Trophoblast cell (in vitro differentiated cells and primary cell): ENCODE measurements around the gene MID1IP1.

Source experiments
- DNase-seq, 2 donors: peaks; one replicate each; pipeline ENCODE4 v3.0.0-alpha.2; 2016
- H2AFZ ChIP-seq: 2 replicates; pipeline ENCODE4 v1.6.1; 2013; ENCODE audit warnings: low read length, moderate library complexity, mild to moderate bottlenecking; ENCODE audit not compliant: insufficient read depth, poor library complexity
- H2AK5ac ChIP-seq: 2 replicates; pipeline ENCODE4 v1.6.1; 2013; ENCODE audit warnings: mild to moderate bottlenecking, low read length
- H2BK120ac ChIP-seq: 2 replicates; pipeline ENCODE4 v1.6.1; 2013; ENCODE audit warnings: low read length, mild to moderate bottlenecking, moderate library complexity; ENCODE audit not compliant: insufficient read depth, poor library complexity
- H2BK12ac ChIP-seq: 2 replicates; pipeline ENCODE4 v1.6.1; 2013; ENCODE audit warnings: mild to moderate bottlenecking, low read length, moderate library complexity
- H2BK5ac ChIP-seq: 2 replicates; pipeline ENCODE4 v1.6.1; 2013; ENCODE audit warnings: low read length, low read depth, moderate library complexity, mild to moderate bottlenecking; ENCODE audit not compliant: poor library complexity
- H3K14ac ChIP-seq: 2 replicates; pipeline ENCODE4 v1.6.1; 2013; ENCODE audit warnings: mild to moderate bottlenecking, low read length
- H3K18ac ChIP-seq: 2 replicates; pipeline ENCODE4 v1.6.1; 2013; ENCODE audit warnings: mild to moderate bottlenecking, low read length
- H3K23ac ChIP-seq: 2 replicates; pipeline ENCODE4 v1.6.1; 2013; ENCODE audit warnings: low read length
- H3K27ac ChIP-seq: 2 replicates; pipeline ENCODE4 v1.5.1; 2013; ENCODE audit warnings: low read depth, mild to moderate bottlenecking, inconsistent platforms, low read length, moderate library complexity
- H3K27me3 ChIP-seq: 2 replicates; pipeline ENCODE4 v1.6.1; 2013; ENCODE audit warnings: inconsistent platforms, mild to moderate bottlenecking, low read length, moderate library complexity; ENCODE audit not compliant: insufficient read depth
- H3K36me3 ChIP-seq, 2 experiments: 1 replicate in 1 of 2; 2 replicates in 1 of 2; pipeline ENCODE4 v1.6.1; 2013; ENCODE audit warnings: low read length in 2 of 2, mild to moderate bottlenecking in 2 of 2, moderate library complexity in 1 of 2; ENCODE audit not compliant: insufficient read depth in 2 of 2, control insufficient read depth in 1 of 2
- H3K4ac ChIP-seq: 2 replicates; pipeline ENCODE4 v1.6.1; 2013; ENCODE audit warnings: low read depth, mild to moderate bottlenecking, low read length, moderate library complexity
- H3K4me1 ChIP-seq, 2 experiments: 1 replicate in 1 of 2; 2 replicates in 1 of 2; pipeline ENCODE4 v1.6.1; 2013; ENCODE audit warnings: low read length in 2 of 2, mild to moderate bottlenecking in 2 of 2, moderate library complexity in 1 of 2; ENCODE audit not compliant: insufficient read depth in 2 of 2, control insufficient read depth in 1 of 2
- H3K4me2 ChIP-seq: 2 replicates; pipeline ENCODE4 v1.6.1; 2013; ENCODE audit warnings: inconsistent platforms, mild to moderate bottlenecking, low read length, moderate library complexity
- H3K4me3 ChIP-seq: 2 replicates; pipeline ENCODE4 v1.5.1; 2013; ENCODE audit warnings: mild to moderate bottlenecking, low read depth, low read length, inconsistent platforms
- H3K79me1 ChIP-seq: one replicate; pipeline ENCODE4 v1.6.1; 2013; ENCODE audit warnings: low read length
- H3K79me2 ChIP-seq: 2 replicates; pipeline ENCODE4 v1.6.1; 2013; ENCODE audit warnings: low read length, mild to moderate bottlenecking; ENCODE audit not compliant: control insufficient read depth, insufficient read depth, poor library complexity
- H3K9ac ChIP-seq: 2 replicates; pipeline ENCODE4 v1.6.1; 2013; ENCODE audit warnings: mild to moderate bottlenecking, low read length
- H3K9me3 ChIP-seq: 2 replicates; pipeline ENCODE4 v1.6.1; 2013; ENCODE audit warnings: low read depth, mild to moderate bottlenecking, control low read depth, inconsistent platforms, low read length; ENCODE audit not compliant: insufficient read depth
- H4K12ac ChIP-seq: 2 replicates; pipeline ENCODE4 v1.6.1; 2013; ENCODE audit warnings: low read depth, mild to moderate bottlenecking, low read length, moderate library complexity
- H4K8ac ChIP-seq: 2 replicates; pipeline ENCODE4 v1.6.1; 2013; ENCODE audit warnings: low read depth, mild to moderate bottlenecking, low read length, moderate library complexity
- H4K91ac ChIP-seq: one replicate; pipeline ENCODE4 v1.6.1; 2013; ENCODE audit warnings: low read depth, mild to moderate bottlenecking, low read length, moderate library complexity
- WGBS: extraction: QIAGEN DNeasy Blood & Tissue Kit; methylation state at CpG from one replicate; pipeline ENCODE4 v1.1.7; 2013; ENCODE audit warnings: missing lambda C conversion rate; ENCODE audit not compliant: insufficient read length, insufficient coverage; ENCODE audit errors: extremely low coverage; 5-methylcytosine and 5-hydroxymethylcytosine counted together

The MID1IP1 gene

DNA sequence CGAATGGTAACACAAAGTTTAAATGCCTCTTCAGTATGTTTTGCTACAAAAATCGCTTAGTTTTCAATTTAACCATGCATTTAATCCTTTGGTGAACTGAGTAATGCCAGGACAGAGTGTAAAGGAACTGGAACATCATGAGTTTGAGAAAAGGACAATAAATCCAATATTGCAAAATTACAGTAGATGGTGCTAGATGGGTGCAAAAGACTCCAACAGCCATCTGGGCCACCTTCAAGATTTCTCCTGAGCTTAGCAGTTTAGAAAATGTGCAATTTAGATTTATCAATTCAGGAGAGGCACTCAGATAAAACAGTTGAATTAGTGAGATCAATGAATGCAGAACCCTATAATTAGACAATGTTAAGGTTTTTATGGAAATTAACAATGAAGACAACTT, 33.2 kb upstream of the MID1IP1 start:
- Histone ChIP-seq H2BK12ac (no peak overlapping the region), H3K4me3 (no peak overlapping the region), H4K12ac (no peak overlapping the region), H3K9ac (no peak overlapping the region), H4K91ac (no peak overlapping the region), H3K79me1 (no peaks in the 10 kb centered on the region), H4K8ac (no peak overlapping the region), H2BK120ac (no peak overlapping the region), H3K36me3 (no peaks in the 10 kb centered on the region), H3K4me1 (no peaks in the 10 kb centered on the region), H3K27ac (no peak overlapping the region), H3K18ac (no peak overlapping the region), H2AFZ (no peak overlapping the region), H3K23ac (no peak overlapping the region), H2BK5ac (no peak overlapping the region), H2AK5ac (no peak overlapping the region), H3K27me3 (no peaks in the 10 kb centered on the region), H3K9me3 (no peaks in the 10 kb centered on the region), H3K4ac (no peak overlapping the region), H3K14ac (no peak overlapping the region), H3K79me2 (no peaks in the 10 kb centered on the region), H3K4me2 (no peak overlapping the region)
- peak in 1 of 2 donors; percentile 3 for DNase-seq
- no CpG with 5 or more reads among the region's 2 CpGs for WGBS

DNA sequence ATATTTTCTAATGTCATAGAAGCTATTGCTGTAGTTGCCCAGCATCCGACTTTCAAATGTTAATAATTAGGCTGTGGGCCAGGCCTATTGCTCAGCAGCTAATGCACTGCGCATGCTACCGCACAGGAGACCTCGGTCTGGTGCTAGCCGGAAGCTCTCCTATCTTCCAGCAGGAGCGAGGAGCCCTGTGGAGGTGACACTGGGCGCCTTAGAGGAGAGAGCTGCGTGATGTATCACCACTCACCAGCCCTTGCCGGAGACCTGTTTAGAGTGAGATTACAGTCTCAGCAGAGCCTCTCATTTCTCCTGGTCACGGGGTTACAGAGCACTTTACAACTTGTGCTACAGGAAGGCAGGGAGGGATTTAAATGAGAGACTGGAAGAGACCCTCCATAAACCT, 31.1 kb upstream of the MID1IP1 start:
- H2AFZ ChIP-seq = no peak overlapping the region
- no peak overlapping the region for H2BK5ac ChIP-seq
- H3K4me1 ChIP-seq = no peaks in the 10 kb centered on the region
- H3K79me2 ChIP-seq = no peaks in the 10 kb centered on the region
- H3K79me1 ChIP-seq = no peaks in the 10 kb centered on the region
- no peaks in the 10 kb centered on the region for H3K9me3 ChIP-seq
- no peaks in the 10 kb centered on the region for H3K36me3 ChIP-seq
- H4K8ac ChIP-seq = no peak overlapping the region
- no peak overlapping the region for H2BK12ac ChIP-seq
- H4K12ac ChIP-seq = no peak overlapping the region
- no peak overlapping the region for H3K27ac ChIP-seq
- no CpG with 5 or more reads among the region's 10 CpGs for WGBS
- H3K18ac ChIP-seq = no peak overlapping the region
- no peaks in the 10 kb centered on the region for H3K27me3 ChIP-seq
- no peak overlapping the region for H3K4me3 ChIP-seq
- H3K9ac ChIP-seq = no peak overlapping the region
- no peak overlapping the region for H2BK120ac ChIP-seq
- no peak for DNase-seq
- no peak overlapping the region for H3K23ac ChIP-seq
- H3K4ac ChIP-seq = no peak overlapping the region
- no peak overlapping the region for H2AK5ac ChIP-seq
- no peak overlapping the region for H3K14ac ChIP-seq
- no peak overlapping the region for H3K4me2 ChIP-seq
- no peak overlapping the region for H4K91ac ChIP-seq

DNA sequence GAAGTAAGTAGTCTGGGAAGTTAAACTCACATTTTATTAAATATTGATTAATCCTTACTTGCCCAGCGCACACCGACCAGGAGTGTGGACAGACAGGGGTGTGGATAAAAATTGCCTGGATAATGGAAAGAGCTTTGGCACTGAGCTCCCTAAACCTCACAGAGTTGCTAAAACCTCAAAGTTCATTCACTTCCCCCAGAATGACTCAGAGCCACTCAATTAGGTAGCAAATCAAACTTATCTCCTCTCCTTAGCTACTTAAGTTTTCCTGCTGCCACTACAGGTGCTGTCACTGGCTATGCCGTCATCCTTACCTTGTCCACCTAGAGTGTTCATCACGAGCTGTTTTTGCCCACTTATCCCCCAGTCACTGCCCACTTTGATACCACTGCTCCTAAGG, 27.0 kb upstream of the MID1IP1 start:
- Histone ChIP-seq H3K9me3 (no peaks in the 10 kb centered on the region), H3K79me2 (no peaks in the 10 kb centered on the region), H3K14ac (no peak overlapping the region), H3K79me1 (no peaks in the 10 kb centered on the region), H4K8ac (no peak overlapping the region), H3K23ac (no peak overlapping the region), H2BK120ac (no peak overlapping the region), H3K4me2 (no peak overlapping the region), H4K12ac (no peak overlapping the region), H3K27me3 (no peaks in the 10 kb centered on the region), H2AK5ac (no peak overlapping the region), H2BK12ac (no peak overlapping the region), H3K9ac (no peak overlapping the region), H4K91ac (no peak overlapping the region), H3K36me3 (no peaks in the 10 kb centered on the region), H2AFZ (no peak overlapping the region), H3K27ac (no peak overlapping the region), H2BK5ac (no peak overlapping the region), H3K4me3 (no peak overlapping the region), H3K4me1 (no peaks in the 10 kb centered on the region), H3K18ac (no peak overlapping the region), H3K4ac (no peak overlapping the region)
- WGBS = no CpG with 5 or more reads among the region's 4 CpGs
- no peak for DNase-seq

DNA sequence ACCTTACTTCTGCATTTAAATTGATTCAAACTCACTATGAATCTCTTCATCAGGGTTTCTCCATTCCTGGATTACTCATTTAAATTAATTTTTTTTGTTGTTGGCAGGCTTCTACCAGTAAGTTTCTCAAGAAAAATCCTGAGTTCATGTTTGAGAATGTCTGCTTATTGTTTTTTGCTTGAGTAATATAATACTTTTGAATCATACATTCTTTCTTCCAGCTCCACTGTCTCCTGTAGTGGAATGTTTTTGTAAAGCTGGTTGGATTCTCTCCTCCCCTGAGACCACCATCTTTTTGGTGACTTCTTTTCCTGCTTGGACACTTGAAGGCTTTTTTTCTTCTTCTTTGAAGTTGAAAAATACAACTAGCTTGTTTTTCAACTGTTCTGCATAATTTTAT, 4.3 kb upstream of the MID1IP1 start:
- no peak overlapping the region for H4K91ac ChIP-seq

More for the DNA sequence above, 4.3 kb upstream of the MID1IP1 start:
- Histone ChIP-seq H3K18ac (no peak overlapping the region), H2AFZ (no peak overlapping the region), H4K12ac (no peak overlapping the region), H2BK5ac (no peak overlapping the region), H3K36me3 (no peaks in the 10 kb centered on the region), H3K4me1 (no peaks in the 10 kb centered on the region), H3K27me3 (no peaks in the 10 kb centered on the region), H3K79me1 (no peaks in the 10 kb centered on the region), H3K9ac (no peak overlapping the region), H3K14ac (no peak overlapping the region), H3K27ac (no peak overlapping the region), H3K4me2 (no peak overlapping the region), H2AK5ac (no peak overlapping the region), H3K9me3 (no peaks in the 10 kb centered on the region), H2BK120ac (no peak overlapping the region), H2BK12ac (no peak overlapping the region), H3K23ac (no peak overlapping the region), H4K8ac (no peak overlapping the region), H3K4me3 (no peak overlapping the region), H3K79me2 (no peaks in the 10 kb centered on the region), H3K4ac (no peak overlapping the region)
- DNase-seq = no peak
